Measurements from ENCODE around the gene GPR132.
A peak's percentile ranks its signal among the peaks of the same experiment; 100 is the strongest.
"Not testable (repeated sequence)": the region's sequence is repeated elsewhere in the genome, so short reads cannot be mapped to it uniquely, and the experiment has no call there.

GPR132 gene

GRCh38 chr14:105067969-105068301 lies 2.7 kb upstream of the GPR132 start:
- H3K27me3 ChIP-seq (replicated peaks; ENCODE audit: control insufficient read depth, insufficient read depth, low read length) = no peaks in the 10 kb centered on the region

GRCh38 chr14:105067140-105067968 lies 2.1 kb upstream of the GPR132 start:
- H3K27me3 ChIP-seq (replicated peaks; ENCODE audit: control insufficient read depth, insufficient read depth, low read length) = no peaks in the 10 kb centered on the region
- peak; percentile 72 for DNase-seq (ENCODE audit: extremely low read depth, insufficient read length)
- H3K36me3 ChIP-seq (ENCODE audit: control insufficient read depth, insufficient read depth, low read length) = no peaks in the 10 kb centered on the region
- peak overlapping the region; percentile 40 for H3K4me3 ChIP-seq (replicated peaks; ENCODE audit: low read depth, low read length)
- no peak for TF ChIP-seq CTCF (IDR thresholded peaks at IDR 0.05; ENCODE audit: insufficient read depth, low read length, poor library complexity, severe bottlenecking)

More at GRCh38 chr14:105067969-105068301, 2.7 kb upstream of the GPR132 start:
- Histone ChIP-seq H3K36me3 (ENCODE audit: control insufficient read depth, insufficient read depth, low read length) (no peaks in the 10 kb centered on the region), H3K4me3 (replicated peaks; ENCODE audit: low read depth, low read length) (peak overlapping the region; percentile 40)
- peak; percentile 35 for DNase-seq (ENCODE audit: extremely low read depth, insufficient read length)
- no peak for TF ChIP-seq CTCF (IDR thresholded peaks at IDR 0.05; ENCODE audit: insufficient read depth, low read length, poor library complexity, severe bottlenecking)

- peak overlapping the region; percentile 90 for H3K4me3 ChIP-seq (replicated peaks; ENCODE audit: low read depth, low read length)
- peak; percentile 51 for TF ChIP-seq CTCF (IDR thresholded peaks at IDR 0.05; ENCODE audit: insufficient read depth, low read length, poor library complexity, severe bottlenecking)
- no peaks in the 10 kb centered on the region for H3K27me3 ChIP-seq (replicated peaks; ENCODE audit: control insufficient read depth, insufficient read depth, low read length)
- peak; percentile 65 for DNase-seq (ENCODE audit: extremely low read depth, insufficient read length)
- H3K36me3 ChIP-seq (ENCODE audit: control insufficient read depth, insufficient read depth, low read length) = peaks cover 3% of the 10 kb centered on the region
Measured at GRCh38 chr14:105066240-105067071, 1.2 kb upstream of the GPR132 start.

- peak; percentile 67 for DNase-seq (ENCODE audit: extremely low read depth, insufficient read length)
- peaks cover 9% of the 10 kb centered on the region for H3K36me3 ChIP-seq (ENCODE audit: control insufficient read depth, insufficient read depth, low read length)
Measured at GRCh38 chr14:105064721-105065143, 498 bp downstream of the GPR132 start.

GRCh38 chr14:105064001-105064400 lies 1.2 kb downstream of the GPR132 start:
- TF ChIP-seq CTCF (IDR thresholded peaks at IDR 0.05; ENCODE audit: insufficient read depth, low read length, poor library complexity, severe bottlenecking) = no peak
- peaks cover 14% of the 10 kb centered on the region for H3K36me3 ChIP-seq (ENCODE audit: control insufficient read depth, insufficient read depth, low read length)
- H3K4me3 ChIP-seq (replicated peaks; ENCODE audit: low read depth, low read length) = peak overlapping the region; percentile 90
- DNase-seq (ENCODE audit: extremely low read depth, insufficient read length) = peak; percentile 32
- no peaks in the 10 kb centered on the region for H3K27me3 ChIP-seq (replicated peaks; ENCODE audit: control insufficient read depth, insufficient read depth, low read length)

More at GRCh38 chr14:105064721-105065143, 498 bp downstream of the GPR132 start:
- H3K4me3 ChIP-seq (replicated peaks; ENCODE audit: low read depth, low read length) = peak overlapping the region; percentile 90
- no peaks in the 10 kb centered on the region for H3K27me3 ChIP-seq (replicated peaks; ENCODE audit: control insufficient read depth, insufficient read depth, low read length)
- TF ChIP-seq CTCF (IDR thresholded peaks at IDR 0.05; ENCODE audit: insufficient read depth, low read length, poor library complexity, severe bottlenecking) = no peak

- peak overlapping the region; percentile 90 for H3K4me3 ChIP-seq (replicated peaks; ENCODE audit: low read depth, low read length)
Measured at GRCh38 chr14:105063506-105063905, 1.7 kb downstream of the GPR132 start.

More at GRCh38 chr14:105063506-105063905, 1.7 kb downstream of the GPR132 start:
- peaks cover 18% of the 10 kb centered on the region for H3K36me3 ChIP-seq (ENCODE audit: control insufficient read depth, insufficient read depth, low read length)
- DNase-seq (ENCODE audit: extremely low read depth, insufficient read length) = peak; percentile 52
- not testable (repeated sequence) for H3K27me3 ChIP-seq (replicated peaks; ENCODE audit: control insufficient read depth, insufficient read depth, low read length)
